Nephron progenitor cell (in vitro differentiated cells): ENCODE results near the gene NPTX2.

ENCODE experiments used
- DNase-seq: peaks from one replicate; pipeline ENCODE4 v3.0.0; 2021
- H3K27ac Mint-ChIP-seq: 2 replicates; pipeline ENCODE4 v1.8.0; 2021; ENCODE audit warnings: mild to moderate bottlenecking, moderate library complexity, mixed read lengths
- H3K27me3 Mint-ChIP-seq: 2 replicates; pipeline ENCODE4 v1.8.0; 2021; ENCODE audit warnings: mild to moderate bottlenecking, low read depth, mixed read lengths; ENCODE audit not compliant: poor library complexity
- H3K36me3 Mint-ChIP-seq: 2 replicates; pipeline ENCODE4 v1.8.0; 2021; ENCODE audit warnings: low read depth, mixed read lengths
- H3K4me1 Mint-ChIP-seq: 2 replicates; pipeline ENCODE4 v1.8.0; 2021; ENCODE audit warnings: mixed read lengths
- H3K4me3 Mint-ChIP-seq: 2 replicates; pipeline ENCODE4 v1.8.0; 2021; ENCODE audit warnings: mild to moderate bottlenecking, moderate library complexity, mixed read lengths
- H3K9me3 Mint-ChIP-seq: 2 replicates; pipeline ENCODE4 v1.8.0; 2021; ENCODE audit warnings: mild to moderate bottlenecking, moderate library complexity, mixed read lengths
- TF ChIP-seq, protein P1 (sequence below): fragments of 200-600 bp; sonication (generic); IDR thresholded peaks from 2 replicates; pipeline ENCODE4 v1.5.0; 2021; ENCODE audit warnings: antibody characterized with exemption

NPTX2 gene

DNA sequence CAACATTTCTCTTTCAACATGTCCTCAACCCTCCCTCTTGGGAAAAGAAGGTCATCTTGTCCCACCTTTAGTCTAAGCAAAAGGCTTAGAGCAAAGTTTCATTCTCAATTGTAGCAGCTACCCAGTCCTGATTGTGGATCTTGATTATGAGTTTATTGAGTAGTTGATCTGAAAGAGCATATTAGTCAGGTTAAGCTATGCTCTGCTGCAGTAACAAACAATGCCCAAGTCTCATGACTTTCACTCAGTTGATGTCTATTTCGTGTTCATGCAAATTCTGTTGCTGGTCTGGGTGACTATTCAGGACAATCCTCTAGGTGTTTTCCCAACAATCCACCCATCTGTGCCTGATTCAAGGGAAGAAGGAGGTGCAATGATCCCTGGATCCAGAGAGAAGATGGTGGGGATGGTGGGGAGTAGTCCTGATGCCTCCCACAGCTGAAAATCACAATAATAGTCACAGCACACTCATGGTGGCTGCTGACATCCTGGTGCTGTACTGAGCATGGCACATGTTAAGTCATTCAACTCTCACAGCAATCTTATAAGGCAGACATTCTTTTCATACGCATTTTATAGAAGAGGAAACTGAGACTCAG lies 54.7 kb downstream of the NPTX2 start:
- Mint-ChIP-seq H3K27me3 (peaks cover 41% of the 10 kb centered on the region), H3K4me3 (no peak overlapping the region), H3K4me1 (peaks cover 4% of the 10 kb centered on the region), H3K36me3 (no peaks in the 10 kb centered on the region), H3K9me3 (peaks cover 8% of the 10 kb centered on the region), H3K27ac (no peak overlapping the region)
- TF ChIP-seq, protein P1, sequence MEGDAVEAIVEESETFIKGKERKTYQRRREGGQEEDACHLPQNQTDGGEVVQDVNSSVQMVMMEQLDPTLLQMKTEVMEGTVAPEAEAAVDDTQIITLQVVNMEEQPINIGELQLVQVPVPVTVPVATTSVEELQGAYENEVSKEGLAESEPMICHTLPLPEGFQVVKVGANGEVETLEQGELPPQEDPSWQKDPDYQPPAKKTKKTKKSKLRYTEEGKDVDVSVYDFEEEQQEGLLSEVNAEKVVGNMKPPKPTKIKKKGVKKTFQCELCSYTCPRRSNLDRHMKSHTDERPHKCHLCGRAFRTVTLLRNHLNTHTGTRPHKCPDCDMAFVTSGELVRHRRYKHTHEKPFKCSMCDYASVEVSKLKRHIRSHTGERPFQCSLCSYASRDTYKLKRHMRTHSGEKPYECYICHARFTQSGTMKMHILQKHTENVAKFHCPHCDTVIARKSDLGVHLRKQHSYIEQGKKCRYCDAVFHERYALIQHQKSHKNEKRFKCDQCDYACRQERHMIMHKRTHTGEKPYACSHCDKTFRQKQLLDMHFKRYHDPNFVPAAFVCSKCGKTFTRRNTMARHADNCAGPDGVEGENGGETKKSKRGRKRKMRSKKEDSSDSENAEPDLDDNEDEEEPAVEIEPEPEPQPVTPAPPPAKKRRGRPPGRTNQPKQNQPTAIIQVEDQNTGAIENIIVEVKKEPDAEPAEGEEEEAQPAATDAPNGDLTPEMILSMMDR, result no peak
- no peak for DNase-seq

DNA sequence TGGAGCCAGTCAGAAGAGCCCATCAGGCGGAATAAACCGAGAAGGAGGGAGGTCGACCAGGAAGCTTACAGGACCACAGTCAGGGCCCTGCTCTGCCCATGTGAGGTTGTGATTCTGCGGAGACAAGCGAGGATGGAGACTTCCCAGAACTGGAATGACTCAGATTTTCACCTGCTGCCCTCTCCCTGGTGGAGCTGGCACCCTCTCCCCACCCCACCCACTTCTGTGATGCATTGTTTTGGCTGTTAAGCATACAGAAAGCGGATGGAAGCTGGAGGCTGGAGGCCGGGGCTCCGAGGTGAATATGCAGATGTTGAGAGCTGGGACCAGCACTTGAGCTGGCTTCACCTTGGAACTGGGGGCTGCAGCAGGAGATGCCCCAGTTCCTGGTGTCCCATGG lies 57.4 kb downstream of the NPTX2 start:
- Mint-ChIP-seq H3K9me3 (peaks cover 14% of the 10 kb centered on the region), H3K4me1 (no peaks in the 10 kb centered on the region), H3K27ac (no peak overlapping the region), H3K4me3 (no peak overlapping the region), H3K36me3 (no peaks in the 10 kb centered on the region), H3K27me3 (peaks cover 41% of the 10 kb centered on the region)
- TF ChIP-seq, protein P1, result no peak
- DNase-seq, result no peak

DNA sequence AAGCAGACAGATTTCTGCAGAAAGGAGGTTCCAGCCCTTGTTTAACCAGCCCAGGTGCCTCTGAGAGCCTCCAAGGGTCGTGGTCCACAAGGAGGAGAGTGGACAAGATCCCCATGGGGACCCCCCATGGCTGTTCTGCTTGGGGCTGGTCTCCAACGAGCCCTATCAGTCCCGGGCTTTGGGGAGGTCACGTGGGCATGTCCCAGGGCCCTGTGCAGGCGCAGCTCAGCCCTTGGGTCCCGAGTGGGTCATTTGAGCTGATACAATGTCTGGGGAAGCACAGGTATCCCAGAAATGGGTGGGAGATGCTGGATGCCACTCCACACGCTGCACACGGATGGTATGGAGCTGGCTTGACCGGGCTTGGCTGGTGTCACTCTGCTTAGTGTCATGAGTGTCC lies 57.8 kb downstream of the NPTX2 start:
- H3K27me3 Mint-ChIP-seq, result peaks cover 39% of the 10 kb centered on the region

DNA sequence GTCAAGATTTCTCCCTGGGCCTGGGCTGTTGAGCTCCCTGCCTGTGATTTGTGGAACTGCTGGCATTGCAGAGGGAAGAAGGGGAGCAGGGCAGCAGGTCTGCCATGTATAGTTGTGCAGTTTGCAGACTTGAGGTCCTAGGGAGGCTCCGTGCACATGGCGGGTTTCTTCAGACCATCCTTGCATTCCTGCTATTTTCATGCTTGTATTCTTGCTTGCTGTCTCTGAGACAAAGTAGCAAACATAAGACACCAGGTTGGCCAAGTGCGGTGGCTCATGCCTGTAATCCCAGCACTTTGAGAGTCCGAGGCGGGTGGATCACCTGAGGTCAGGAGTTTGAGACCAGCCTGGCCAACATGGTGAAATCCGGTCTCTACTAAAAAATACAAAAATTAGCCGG lies 61.1 kb downstream of the NPTX2 start:
- H3K4me3 Mint-ChIP-seq, result no peak overlapping the region
- peaks cover 6% of the 10 kb centered on the region for H3K9me3 Mint-ChIP-seq
- peaks cover 5% of the 10 kb centered on the region for H3K4me1 Mint-ChIP-seq
- H3K27me3 Mint-ChIP-seq, result peaks cover 33% of the 10 kb centered on the region
- TF ChIP-seq, protein P1, result no peak
- no peak overlapping the region for H3K27ac Mint-ChIP-seq
- no peak for DNase-seq
- H3K36me3 Mint-ChIP-seq, result no peaks in the 10 kb centered on the region

More for the DNA sequence above, 57.8 kb downstream of the NPTX2 start:
- no peak for DNase-seq
- H3K36me3 Mint-ChIP-seq, result no peaks in the 10 kb centered on the region
- peaks cover 14% of the 10 kb centered on the region for H3K9me3 Mint-ChIP-seq
- no peak overlapping the region for H3K4me3 Mint-ChIP-seq
- H3K4me1 Mint-ChIP-seq, result no peaks in the 10 kb centered on the region
- no peak overlapping the region for H3K27ac Mint-ChIP-seq
- TF ChIP-seq, protein P1, result no peak
